Measurements from ENCODE around the gene IRAK1. TPM values are rescaled to one million over a fixed set of nuclear protein-coding genes. Genes with fewer than 3 reads are reported as not detected.

The IRAK1 gene
- 12.2 TPM for total RNA-seq

DNA sequence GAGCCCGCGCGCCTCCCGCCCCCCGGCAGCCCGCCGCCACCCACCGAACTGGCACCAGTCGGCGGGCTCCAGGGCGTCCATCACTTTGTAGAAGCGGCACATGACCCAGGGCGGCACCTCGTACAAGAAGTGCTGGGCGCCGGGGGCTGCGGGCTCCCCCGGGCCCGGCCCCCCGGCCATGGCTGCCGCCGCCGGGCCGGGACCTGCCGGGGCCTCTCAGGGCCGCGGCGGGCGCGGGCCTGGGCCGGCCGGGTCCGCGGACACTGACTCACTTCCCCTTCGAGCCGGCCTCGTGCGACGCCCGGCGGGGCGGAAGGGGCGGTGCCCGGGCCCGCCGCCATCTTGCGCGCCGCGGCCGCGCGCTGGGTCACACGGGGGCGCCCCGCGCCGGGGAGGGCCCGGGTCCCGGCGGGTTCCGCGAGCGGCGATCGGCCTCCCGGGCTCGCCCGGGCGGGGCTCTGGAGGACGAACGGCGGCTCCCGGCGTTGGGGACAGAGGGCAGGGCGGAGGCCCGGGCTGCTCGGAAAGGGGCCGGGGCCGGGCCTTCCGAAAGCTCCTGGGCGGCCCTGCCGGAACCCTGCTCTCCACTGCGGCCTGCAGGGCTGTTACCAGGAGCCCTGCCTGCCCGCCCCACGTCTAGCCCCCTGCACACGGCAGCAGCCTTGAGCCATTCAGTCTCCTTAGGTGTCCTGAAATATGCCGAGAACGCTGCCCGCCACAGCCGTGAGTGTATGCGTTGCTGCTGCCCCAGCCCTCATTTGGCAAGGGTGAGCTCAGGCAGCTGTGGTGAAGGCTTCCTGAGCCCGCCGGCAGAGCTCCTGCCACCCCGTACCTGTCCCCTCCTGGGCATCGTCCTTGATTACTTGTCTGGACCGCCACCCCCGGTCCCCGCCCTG lies at the start of gene IRAK1:
IRAK1 (minus strand) TSS at position 270 of the 896 bp plus-strand sequence; CDS start at position 180, 90 bp downstream.

DNA sequence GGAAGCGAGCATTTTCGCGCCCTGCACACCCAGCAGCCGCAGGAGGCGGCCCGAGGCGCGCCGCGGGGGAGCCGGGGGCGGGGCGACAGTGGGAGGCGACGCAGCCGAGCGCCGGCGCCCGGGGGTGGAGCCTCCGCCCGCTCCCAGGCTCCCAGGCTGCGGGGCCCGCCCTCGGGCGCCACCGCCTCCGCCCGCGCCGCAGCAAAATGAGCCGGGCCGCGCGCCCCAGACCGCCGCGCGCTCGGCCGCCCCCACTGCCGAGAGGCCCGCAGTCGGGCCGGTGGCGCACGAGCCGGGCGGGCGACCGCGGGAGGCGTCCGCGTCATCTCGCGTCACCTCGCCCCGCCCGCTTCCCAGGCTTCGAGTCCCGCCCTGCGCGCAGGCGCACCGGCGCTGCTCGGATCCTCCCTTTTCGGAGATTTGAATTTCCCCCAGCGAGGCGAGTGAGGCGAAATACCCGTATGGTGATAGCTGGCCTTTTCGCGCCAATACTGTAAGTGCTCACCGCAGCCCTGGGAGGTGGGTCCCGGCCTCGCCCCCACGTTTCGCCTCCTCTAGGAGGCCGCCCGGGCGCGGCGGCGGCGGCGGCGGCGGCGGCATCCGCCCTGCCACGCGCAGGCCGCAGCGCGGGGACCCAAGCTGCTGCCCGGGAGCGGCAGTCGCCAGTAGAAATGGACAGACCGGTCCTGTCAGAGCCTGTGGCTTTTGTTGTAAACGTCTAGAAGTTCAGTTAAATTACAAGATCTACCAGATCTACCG lies 47.2 kb downstream of the IRAK1 start, which contains the start of gene TMEM187:
TMEM187 (plus strand) TSS at position 387 of the 759 bp plus-strand sequence. CDS start 9,309 bp downstream, outside the sequence.

DNA sequence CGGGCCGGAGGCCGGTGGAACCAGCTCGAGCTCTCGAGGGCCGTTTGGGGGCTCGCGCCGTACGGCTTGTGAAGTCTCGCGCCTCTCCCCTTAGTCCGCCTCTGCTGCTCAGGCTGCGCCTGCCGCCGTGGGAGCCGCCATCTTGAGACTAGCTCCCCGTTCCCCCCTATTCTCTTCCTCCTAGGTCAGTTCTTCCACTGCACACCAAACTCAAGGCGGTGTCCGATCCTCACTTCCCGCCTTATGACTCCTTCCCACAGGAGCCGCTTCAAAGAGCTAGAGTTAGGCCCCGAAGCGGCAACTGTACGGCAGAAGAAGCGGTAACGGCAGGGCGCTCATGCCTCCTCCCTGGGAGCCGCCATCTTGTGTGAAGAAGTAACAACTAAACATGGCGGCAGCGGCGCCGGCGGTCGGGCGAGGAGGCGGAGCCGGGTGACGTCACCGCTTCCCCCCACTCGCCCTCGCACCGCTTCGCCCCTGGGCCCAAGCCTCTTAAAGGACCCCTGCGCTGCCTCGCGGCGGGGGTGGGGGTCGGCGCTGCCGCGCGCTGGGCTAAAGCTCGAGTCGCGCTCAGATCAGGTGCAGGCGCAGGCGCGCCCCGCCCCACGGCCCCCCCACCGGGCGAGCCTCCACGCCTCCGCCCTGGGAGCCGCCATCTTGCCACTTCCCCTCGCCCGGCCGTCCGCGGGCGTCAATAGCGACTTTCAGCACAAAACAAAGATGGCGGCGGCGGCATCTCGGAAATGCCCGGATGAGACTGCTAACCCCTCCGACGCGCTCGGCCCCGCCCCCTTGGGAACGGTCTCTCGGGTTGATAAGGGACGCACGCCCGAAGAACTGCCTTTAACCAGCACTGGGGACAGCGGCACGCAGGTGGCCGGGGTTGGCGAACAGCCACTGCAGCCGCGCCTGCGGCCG lies 48.0 kb downstream of the IRAK1 start, which contains the start of gene HCFC1:
HCFC1 (minus strand) TSS at position 369 of the 918 bp plus-strand sequence. CDS start 978 bp downstream, outside the sequence.

Small RNA genes lying within 50 kb of the gene (small RNA-seq; reads per million reads assigned to genes)
- gene MIR3202-1 (ENCODE audit: low replicate concordance) = not detected

Other genes with a start within 250 kb of the IRAK1 start
- gene SRPK3, start 238.9 kb downstream of the IRAK1 start, total RNA-seq = not detected
- gene IDH3G, start 225.5 kb downstream of the IRAK1 start, total RNA-seq = 58.5 TPM
- gene SSR4, start 225.2 kb downstream of the IRAK1 start, total RNA-seq = 71.7 TPM
- 151 TPM for gene PDZD4, start 189.4 kb downstream of the IRAK1 start, total RNA-seq
- 195 TPM for gene L1CAM, start 133.7 kb downstream of the IRAK1 start, total RNA-seq
- gene AVPR2, start 115.2 kb downstream of the IRAK1 start, total RNA-seq = not detected
- 6.9 TPM for gene ARHGAP4, start 93.6 kb downstream of the IRAK1 start, total RNA-seq
- 37.2 TPM for gene NAA10, start 84.9 kb downstream of the IRAK1 start, total RNA-seq
- gene RENBP, start 75.3 kb downstream of the IRAK1 start, total RNA-seq = 4.1 TPM
- gene HCFC1, start 48.1 kb downstream of the IRAK1 start, total RNA-seq = 26.0 TPM
- gene TMEM187, start 47.1 kb downstream of the IRAK1 start, total RNA-seq = 1.9 TPM
- gene MECP2, start 77.8 kb upstream of the IRAK1 start, total RNA-seq = 65.7 TPM
- gene OPN1LW, start 124.3 kb upstream of the IRAK1 start, total RNA-seq = not detected
- gene OPN1MW, start 162.7 kb upstream of the IRAK1 start, total RNA-seq = not detected
- not detected for gene OPN1MW2, start 199.9 kb upstream of the IRAK1 start, total RNA-seq
- gene OPN1MW3, start 237.7 kb upstream of the IRAK1 start, total RNA-seq = not detected